OCI-LY7 (cell line): ENCODE measurements around the gene EIF2S3. TPM values are rescaled to one million over a fixed set of nuclear protein-coding genes. Genes with fewer than 3 reads are reported as not detected.
A peak's percentile ranks its signal among the peaks of the same experiment; 100 is the strongest.

Experiments
- BruUV-seq: library from RNA; stranded (reverse); fragments of 400-500 nt; replicated peaks from 2 replicates; lab custom pipeline; 2021; lab: Mats Ljungman, UMichigan
- CTCF ChIA-PET: fragments of 300-600 bp; sonication (Branson Sonifier 250); formaldehyde crosslinking; loops from one replicate; lab custom pipeline; 2022; ENCODE audit warnings: antibody characterized with exemption; ENCODE audit not compliant: unreplicated experiment; lab: Charles Lee
- POLR2A ChIA-PET: fragments of 300-600 bp; sonication (Branson Sonifier 250); formaldehyde crosslinking; loops from one replicate; lab custom pipeline; 2022; ENCODE audit warnings: antibody characterized with exemption; lab: Charles Lee
- DNase-seq: peaks from one replicate; pipeline ENCODE4 v3.0.0-alpha.2; 2015; ENCODE audit warnings: low spot score
- H2AFZ ChIP-seq: fragments of 200-600 bp; sonication (generic), shearing (Covaris generic); 2 replicates; pipeline ENCODE4 v1.6.1; 2014; ENCODE audit warnings: mild to moderate bottlenecking, antibody characterized with exemption, low read length, moderate library complexity
- H3K27ac ChIP-seq: fragments of 200-600 bp; sonication (generic); 2 replicates; pipeline ENCODE4 v1.5.1; 2014; ENCODE audit warnings: mixed run types, low read depth, mild to moderate bottlenecking, moderate library complexity, low read length, inconsistent platforms; ENCODE audit not compliant: poor library complexity, severe bottlenecking
- H3K36me3 ChIP-seq: fragments of 200-600 bp; sonication (generic); 2 replicates; pipeline ENCODE4 v1.6.1; 2014; ENCODE audit warnings: mild to moderate bottlenecking, antibody characterized with exemption, low read length, moderate library complexity, mixed read lengths; ENCODE audit not compliant: insufficient read depth
- H3K4me1 ChIP-seq: fragments of 200-600 bp; sonication (generic); 2 replicates; pipeline ENCODE4 v1.5.1; 2014; ENCODE audit warnings: mild to moderate bottlenecking, low read length; ENCODE audit not compliant: insufficient read depth, poor library complexity, severe bottlenecking
- H3K4me2 ChIP-seq: fragments of 200-600 bp; sonication (generic); 2 replicates; pipeline ENCODE4 v1.6.1; 2014; ENCODE audit warnings: mild to moderate bottlenecking, low read length
- H3K4me3 ChIP-seq: fragments of 200-600 bp; sonication (generic); 2 replicates; pipeline ENCODE4 v1.5.1; 2014; ENCODE audit warnings: mild to moderate bottlenecking, low read depth, low read length; ENCODE audit not compliant: poor library complexity, severe bottlenecking
- H3K79me2 ChIP-seq: fragments of 200-600 bp; sonication (generic); 2 replicates; pipeline ENCODE4 v1.6.1; 2016; ENCODE audit warnings: low read depth, mild to moderate bottlenecking, low read length, moderate library complexity, mixed read lengths; ENCODE audit not compliant: insufficient read depth
- H3K9me2 ChIP-seq: fragments of 200-600 bp; sonication (generic); 2 replicates; pipeline ENCODE4 v1.6.1; 2016; ENCODE audit warnings: mild to moderate bottlenecking, low read length, mixed read lengths; ENCODE audit not compliant: insufficient read depth
- H3K9me3 ChIP-seq: fragments of 200-600 bp; sonication (generic); 2 replicates; pipeline ENCODE4 v1.6.1; 2014; ENCODE audit warnings: mild to moderate bottlenecking, mixed run types, low read length, mixed read lengths
- H4K20me1 ChIP-seq: fragments of 200-600 bp; sonication (generic); 2 replicates; pipeline ENCODE4 v1.6.1; 2014; ENCODE audit warnings: mild to moderate bottlenecking, antibody characterized with exemption, low read length, moderate library complexity, mixed read lengths; ENCODE audit not compliant: insufficient read depth
- EZH2phosphoT487 ChIP-seq: fragments of 200-600 bp; sonication (generic); IDR thresholded peaks from 2 replicates; pipeline ENCODE4 v1.6.1; 2018; ENCODE audit warnings: low read depth, borderline replicate concordance, mild to moderate bottlenecking, mixed run types, antibody characterized with exemption, low read length, moderate library complexity, mixed read lengths
- intact Hi-C: fragments of 100-400 bp; cut with micrococcal nuclease; formaldehyde crosslinking; loops from one replicate; pipeline ENCODE4 v1.10.0; 2022; ENCODE audit not compliant: unreplicated experiment
- total RNA-seq, 2 experiments: library from RNA; depleted of rRNA in 1 of 2; stranded (reverse); fragments of >200 nt in 1 of 2; shearing (Covaris generic) in 1 of 2; gene quantifications; 2 replicates each; pipeline ENCODE4 v1.2.3, GENCODE V29; 2014 to 2022
- TF ChIP-seq, protein P1 (sequence below): fragments of 200-600 bp; sonication (generic); conservative IDR thresholded peaks from 2 replicates; pipeline ENCODE4 v1.5.1; 2014; ENCODE audit warnings: mild to moderate bottlenecking, antibody characterized with exemption, low read length, moderate library complexity, mixed read lengths

The EIF2S3 gene
- total RNA-seq, 2 experiments from 2014 or later, result 243 to 405 TPM

DNA sequence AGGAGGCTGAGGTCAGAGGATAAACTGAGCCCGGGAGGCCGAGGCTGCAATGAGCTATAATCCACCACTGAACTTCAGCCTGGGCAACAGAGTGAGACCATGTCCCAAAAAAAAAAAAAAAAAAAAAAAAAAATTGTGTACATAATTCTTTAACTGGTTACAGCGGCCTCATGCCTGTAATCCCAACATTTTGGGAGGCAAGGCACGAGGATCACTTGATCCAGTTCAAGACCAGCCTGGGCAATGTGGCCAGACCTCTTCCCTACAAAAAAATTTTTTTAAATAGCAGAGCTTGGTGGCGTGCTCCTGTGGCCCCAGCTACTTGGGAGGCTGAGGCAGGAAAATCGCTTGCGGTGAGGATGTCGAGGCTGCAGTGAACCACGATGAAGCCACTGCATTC, 37.1 kb upstream of the EIF2S3 start:
- intact Hi-C loops, result no loop called here
- CTCF ChIA-PET, result no interaction called here
- Histone ChIP-seq H3K36me3 (peaks cover 71% of the 10 kb centered on the region), H2AFZ (no peak overlapping the region), H3K27ac (no peak overlapping the region), H3K9me2 (no peaks in the 10 kb centered on the region), H3K4me3 (no peak overlapping the region), H3K79me2 (peaks cover 95% of the 10 kb centered on the region), H4K20me1 (peaks cover 17% of the 10 kb centered on the region; the same call in 1 of the 2 replicates), H3K4me1 (peaks cover 25% of the 10 kb centered on the region), H3K4me2 (no peak overlapping the region), H3K9me3 (no peaks in the 10 kb centered on the region)
- BruUV-seq, result no TSS peak
- no peak for TF ChIP-seq EZH2phosphoT487
- TF ChIP-seq, protein P1, sequence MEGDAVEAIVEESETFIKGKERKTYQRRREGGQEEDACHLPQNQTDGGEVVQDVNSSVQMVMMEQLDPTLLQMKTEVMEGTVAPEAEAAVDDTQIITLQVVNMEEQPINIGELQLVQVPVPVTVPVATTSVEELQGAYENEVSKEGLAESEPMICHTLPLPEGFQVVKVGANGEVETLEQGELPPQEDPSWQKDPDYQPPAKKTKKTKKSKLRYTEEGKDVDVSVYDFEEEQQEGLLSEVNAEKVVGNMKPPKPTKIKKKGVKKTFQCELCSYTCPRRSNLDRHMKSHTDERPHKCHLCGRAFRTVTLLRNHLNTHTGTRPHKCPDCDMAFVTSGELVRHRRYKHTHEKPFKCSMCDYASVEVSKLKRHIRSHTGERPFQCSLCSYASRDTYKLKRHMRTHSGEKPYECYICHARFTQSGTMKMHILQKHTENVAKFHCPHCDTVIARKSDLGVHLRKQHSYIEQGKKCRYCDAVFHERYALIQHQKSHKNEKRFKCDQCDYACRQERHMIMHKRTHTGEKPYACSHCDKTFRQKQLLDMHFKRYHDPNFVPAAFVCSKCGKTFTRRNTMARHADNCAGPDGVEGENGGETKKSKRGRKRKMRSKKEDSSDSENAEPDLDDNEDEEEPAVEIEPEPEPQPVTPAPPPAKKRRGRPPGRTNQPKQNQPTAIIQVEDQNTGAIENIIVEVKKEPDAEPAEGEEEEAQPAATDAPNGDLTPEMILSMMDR, result no peak
- no peak for DNase-seq
- POLR2A ChIA-PET, result interaction anchor here (0.7 kb wide), 1 partner anchor 205 kb away, joined by 5 read pairs; no protein-coding TSS in a partner anchor

DNA sequence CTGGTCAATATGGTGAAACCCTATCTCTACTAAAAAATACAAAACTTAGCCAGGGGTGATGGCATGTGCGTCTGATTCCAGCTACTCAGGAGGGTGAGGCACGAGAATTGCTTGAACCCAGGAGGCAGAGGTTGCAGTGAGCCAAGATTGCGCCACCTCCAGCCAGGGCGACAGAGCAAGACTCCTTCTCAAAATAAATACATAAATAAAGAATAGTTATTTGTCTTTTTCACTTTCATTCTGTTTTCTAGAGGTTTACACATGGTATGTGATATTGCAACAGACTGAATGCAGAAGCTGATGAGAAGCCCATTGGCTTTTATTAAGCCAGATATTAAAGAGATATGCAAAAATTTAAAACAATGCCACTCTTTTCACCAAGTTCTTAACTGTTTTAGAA, 35.9 kb upstream of the EIF2S3 start:
- Histone ChIP-seq H3K36me3 (peaks cover 78% of the 10 kb centered on the region), H2AFZ (no peak overlapping the region), H3K79me2 (peaks cover 95% of the 10 kb centered on the region), H3K4me3 (no peak overlapping the region), H3K4me1 (peaks cover 25% of the 10 kb centered on the region), H3K4me2 (no peak overlapping the region), H3K9me2 (no peaks in the 10 kb centered on the region), H4K20me1 (peaks cover 21% of the 10 kb centered on the region; the same call in 1 of the 2 replicates), H3K9me3 (no peaks in the 10 kb centered on the region), H3K27ac (no peak overlapping the region)
- CTCF ChIA-PET, result no interaction called here
- intact Hi-C loops, result no loop called here
- POLR2A ChIA-PET, result no interaction called here
- TF ChIP-seq, protein P1, result no peak
- no peak for TF ChIP-seq EZH2phosphoT487
- no TSS peak for BruUV-seq
- no peak for DNase-seq

DNA sequence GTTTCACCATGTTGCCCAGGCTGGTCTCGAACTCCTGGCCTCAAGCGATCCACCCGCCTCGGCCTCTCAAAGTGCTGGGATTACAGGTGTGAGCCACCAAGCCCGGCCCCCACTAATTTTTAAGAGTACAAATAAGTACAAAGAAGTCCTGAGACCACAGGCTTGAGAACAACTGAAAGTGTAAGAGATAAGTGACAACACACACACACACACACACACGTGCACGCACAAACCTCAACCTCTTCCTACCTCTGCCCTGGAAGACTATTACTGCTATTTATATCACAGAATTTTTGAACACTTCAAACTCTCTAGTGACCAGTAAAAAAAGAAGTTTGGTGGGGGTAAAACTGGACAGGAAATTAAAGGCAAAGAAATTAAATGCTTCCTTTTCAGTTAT, 35.3 kb upstream of the EIF2S3 start:
- no peaks in the 10 kb centered on the region for H3K9me3 ChIP-seq
- CTCF ChIA-PET, result no interaction called here
- no peak for TF ChIP-seq EZH2phosphoT487
- TF ChIP-seq, protein P1, result no peak
- H3K4me2 ChIP-seq, result 0 out of 2 replicates have a peak overlapping the region, but pooled peaks have one; percentile 24
- peaks cover 73% of the 10 kb centered on the region for H3K36me3 ChIP-seq
- no peak overlapping the region for H3K4me3 ChIP-seq
- POLR2A ChIA-PET, result no interaction called here
- no peak overlapping the region for H3K27ac ChIP-seq
- H3K9me2 ChIP-seq, result no peaks in the 10 kb centered on the region
- peaks cover 95% of the 10 kb centered on the region for H3K79me2 ChIP-seq
- intact Hi-C loops, result no loop called here
- no peak for DNase-seq
- no TSS peak for BruUV-seq
- peaks cover 21% of the 10 kb centered on the region; the same call in 1 of the 2 replicates for H4K20me1 ChIP-seq
- no peak overlapping the region for H2AFZ ChIP-seq
- peaks cover 25% of the 10 kb centered on the region for H3K4me1 ChIP-seq
